Measurements from ENCODE around the gene ZNF358. TPM values are rescaled to one million over a fixed set of nuclear protein-coding genes. Genes with fewer than 3 reads are reported as not detected.

ZNF358 gene
- total RNA-seq, 4 donors from 2014 or later = 69.8 to 139 (median 116) TPM

DNA sequence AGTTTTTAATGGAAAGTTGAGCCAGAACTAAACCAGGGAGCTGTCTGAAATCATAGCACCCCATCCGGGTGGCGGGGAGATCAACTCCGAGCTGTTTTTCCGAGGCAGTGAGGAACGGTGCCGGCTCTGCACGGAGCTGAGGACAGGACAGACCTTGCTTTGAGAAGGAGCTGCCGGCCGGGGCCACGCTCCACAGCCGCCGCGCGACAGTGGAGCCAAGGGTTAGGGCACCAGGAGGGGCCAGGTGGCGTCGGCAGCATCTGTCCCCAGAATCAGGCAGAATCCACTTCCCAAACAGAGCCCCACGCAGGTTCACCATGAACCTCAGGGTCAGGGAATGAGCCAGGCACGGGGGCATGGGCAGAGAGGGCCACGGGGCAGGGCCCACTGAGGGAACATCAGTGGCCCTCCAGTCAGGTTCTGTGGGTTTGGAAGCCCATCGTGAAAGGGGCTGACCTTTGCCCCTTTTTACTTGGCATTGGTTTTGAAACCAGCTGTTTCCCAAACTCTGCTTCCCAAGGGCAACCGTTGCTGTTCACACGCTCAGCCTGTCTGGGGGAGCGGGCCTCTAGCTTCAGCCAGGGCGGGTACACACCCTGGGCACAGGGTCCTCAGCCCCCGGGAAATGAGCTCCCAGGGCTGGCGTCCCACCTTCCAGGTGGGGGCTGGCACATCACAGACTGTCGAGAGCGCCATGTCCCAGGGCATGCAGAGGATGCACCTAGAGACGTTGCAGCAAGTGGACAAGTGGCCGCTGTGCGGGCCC is 45.2 kb upstream of the ZNF358 start:
- no peak for DNase-seq
- intact Hi-C loops (cut with DNase I; ENCODE audit: low total_unique reads) (no loop called here), in situ Hi-C loops (cut with MboI; ENCODE audit: low sequenced_read_pairs in 4 of 4) (no loop called here)
- no peaks in the 10 kb centered on the region for H3K9me3 ChIP-seq
- no peaks in the 10 kb centered on the region for H3K4me1 ChIP-seq
- no peak for ATAC-seq
- no peak for TF ChIP-seq POLR2A (IDR thresholded peaks at IDR 0.05)
- TF ChIP-seq, protein P1, sequence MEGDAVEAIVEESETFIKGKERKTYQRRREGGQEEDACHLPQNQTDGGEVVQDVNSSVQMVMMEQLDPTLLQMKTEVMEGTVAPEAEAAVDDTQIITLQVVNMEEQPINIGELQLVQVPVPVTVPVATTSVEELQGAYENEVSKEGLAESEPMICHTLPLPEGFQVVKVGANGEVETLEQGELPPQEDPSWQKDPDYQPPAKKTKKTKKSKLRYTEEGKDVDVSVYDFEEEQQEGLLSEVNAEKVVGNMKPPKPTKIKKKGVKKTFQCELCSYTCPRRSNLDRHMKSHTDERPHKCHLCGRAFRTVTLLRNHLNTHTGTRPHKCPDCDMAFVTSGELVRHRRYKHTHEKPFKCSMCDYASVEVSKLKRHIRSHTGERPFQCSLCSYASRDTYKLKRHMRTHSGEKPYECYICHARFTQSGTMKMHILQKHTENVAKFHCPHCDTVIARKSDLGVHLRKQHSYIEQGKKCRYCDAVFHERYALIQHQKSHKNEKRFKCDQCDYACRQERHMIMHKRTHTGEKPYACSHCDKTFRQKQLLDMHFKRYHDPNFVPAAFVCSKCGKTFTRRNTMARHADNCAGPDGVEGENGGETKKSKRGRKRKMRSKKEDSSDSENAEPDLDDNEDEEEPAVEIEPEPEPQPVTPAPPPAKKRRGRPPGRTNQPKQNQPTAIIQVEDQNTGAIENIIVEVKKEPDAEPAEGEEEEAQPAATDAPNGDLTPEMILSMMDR (IDR thresholded peaks at IDR 0.05 in 4 of 5, conservative IDR thresholded peaks at IDR 0.05 in 1 of 5) = no peak
- H3K27ac ChIP-seq = no peak overlapping the region
- no peak overlapping the region for H3K4me3 ChIP-seq
- peaks cover 0 to 40% of the 10 kb centered on the region in 2 donors for H3K36me3 ChIP-seq
- H3K27me3 ChIP-seq = no peaks in the 10 kb centered on the region

DNA sequence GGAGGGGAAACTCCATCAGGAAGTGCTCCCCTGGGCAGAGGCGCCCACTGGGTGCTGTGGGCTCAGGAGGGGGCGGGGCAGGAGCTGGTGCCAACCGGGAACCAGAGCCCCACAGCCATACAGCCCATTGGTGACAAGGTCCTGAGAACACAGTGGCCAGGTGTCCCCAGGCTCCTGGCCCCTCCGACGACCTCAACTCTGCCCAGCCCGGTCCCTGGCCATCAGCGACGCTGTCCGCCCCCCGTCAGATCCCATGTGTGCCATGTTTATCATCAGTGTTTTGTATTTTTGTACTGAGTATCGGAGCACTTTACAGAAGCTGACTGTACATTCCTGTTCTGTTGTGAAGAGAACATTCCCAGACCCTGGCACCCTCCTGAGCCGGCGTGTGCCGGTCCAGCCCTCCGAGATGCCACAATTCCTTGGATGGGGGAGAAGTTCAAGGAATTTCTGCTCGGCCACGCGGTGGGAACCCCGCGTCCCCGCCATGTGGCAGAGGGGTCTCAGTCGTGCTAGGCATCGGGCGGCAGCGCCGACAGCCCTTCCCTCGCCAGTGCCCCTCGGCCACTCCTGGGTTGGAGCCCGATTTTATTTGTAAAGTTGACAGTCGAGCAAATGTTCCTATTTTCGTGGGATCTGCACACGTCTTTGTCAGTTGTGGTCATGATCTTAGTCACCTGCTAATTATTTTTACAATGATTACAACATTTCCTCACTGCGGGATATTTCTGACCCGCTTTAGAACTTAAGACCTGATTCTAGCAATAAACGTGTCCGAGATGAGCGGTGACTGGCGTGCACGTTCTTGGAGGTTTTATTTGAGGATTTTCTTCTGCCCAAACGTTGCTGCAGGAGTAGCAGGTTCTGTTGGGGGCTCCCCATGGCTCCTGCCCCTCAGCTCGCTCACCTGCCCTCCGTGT is 43.9 kb upstream of the ZNF358 start:
- no peaks in the 10 kb centered on the region for H3K27me3 ChIP-seq
- no peak overlapping the region for H3K27ac ChIP-seq
- H3K36me3 ChIP-seq = peaks cover 0 to 35% of the 10 kb centered on the region in 2 donors
- ATAC-seq = no peak
- no peak for DNase-seq
- TF ChIP-seq POLR2A (IDR thresholded peaks at IDR 0.05) = no peak
- in situ Hi-C loops (cut with MboI; ENCODE audit: low sequenced_read_pairs in 4 of 4) (no loop called here), intact Hi-C loops (cut with DNase I; ENCODE audit: low total_unique reads) (no loop called here)
- H3K4me1 ChIP-seq = no peaks in the 10 kb centered on the region
- no peaks in the 10 kb centered on the region for H3K9me3 ChIP-seq
- H3K4me3 ChIP-seq = no peak overlapping the region

DNA sequence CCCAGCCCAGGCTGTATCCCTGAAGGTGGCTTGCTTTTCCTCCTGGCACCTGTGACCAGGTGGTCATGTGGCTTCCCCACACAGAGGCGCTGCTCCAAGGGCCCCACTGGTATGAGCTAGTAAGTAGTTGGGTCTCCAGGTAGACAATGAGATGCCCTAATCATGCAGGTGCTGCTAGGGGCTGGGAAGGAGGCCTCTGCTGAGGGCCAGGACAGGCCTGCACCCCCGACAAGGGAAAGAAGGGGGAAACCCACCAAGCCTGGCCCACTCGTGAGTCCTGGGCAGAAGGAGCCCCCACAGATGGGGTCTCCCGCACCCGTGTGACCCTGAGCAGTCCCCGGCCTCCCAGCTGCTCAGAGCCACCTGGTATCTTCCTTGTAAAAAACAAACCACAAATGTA is 40.2 kb upstream of the ZNF358 start:
- intact Hi-C loops (cut with DNase I; ENCODE audit: low total_unique reads) (no loop called here), in situ Hi-C loops (cut with MboI; ENCODE audit: low sequenced_read_pairs in 4 of 4) (no loop called here)
- peaks cover 0 to 6% of the 10 kb centered on the region in 2 donors for H3K4me1 ChIP-seq
- no peaks in the 10 kb centered on the region for H3K9me3 ChIP-seq
- H3K36me3 ChIP-seq = peaks cover 0 to 6% of the 10 kb centered on the region in 2 donors
- no peak overlapping the region for H3K4me3 ChIP-seq
- ATAC-seq (no peak), DNase-seq (no peak)
- no peaks in the 10 kb centered on the region for H3K27me3 ChIP-seq
- no peak for TF ChIP-seq POLR2A (IDR thresholded peaks at IDR 0.05)
- TF ChIP-seq, protein P1 (IDR thresholded peaks at IDR 0.05 in 4 of 5, conservative IDR thresholded peaks at IDR 0.05 in 1 of 5) = no peak
- no peak overlapping the region for H3K27ac ChIP-seq

DNA sequence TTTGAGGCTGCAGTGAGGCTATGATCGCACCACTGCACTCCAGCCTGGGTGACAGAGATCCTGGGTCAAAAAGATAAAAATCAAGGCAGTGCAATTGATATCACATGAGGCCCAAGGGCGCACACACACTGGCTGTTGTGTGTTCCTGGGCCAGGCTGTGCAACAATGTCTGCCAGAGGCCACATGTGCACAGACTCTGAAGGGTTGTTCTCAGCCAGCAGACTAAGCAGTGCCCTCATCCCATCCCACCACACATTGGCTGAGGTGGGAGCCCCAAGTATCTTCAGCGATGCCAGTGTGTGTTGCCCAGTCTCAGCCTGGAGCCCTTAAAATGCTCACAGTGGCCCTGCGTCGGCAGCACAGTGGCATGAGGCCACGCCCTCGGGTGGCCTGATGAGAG is 39.7 kb upstream of the ZNF358 start:
- DNase-seq (no peak), ATAC-seq (no peak)
- in situ Hi-C loops (cut with MboI; ENCODE audit: low sequenced_read_pairs in 4 of 4) (no loop called here), intact Hi-C loops (cut with DNase I; ENCODE audit: low total_unique reads) (no loop called here)
- TF ChIP-seq POLR2A (IDR thresholded peaks at IDR 0.05) = no peak
- TF ChIP-seq, protein P1 (IDR thresholded peaks at IDR 0.05 in 4 of 5, conservative IDR thresholded peaks at IDR 0.05 in 1 of 5) = no peak
- Histone ChIP-seq H3K9me3 (no peaks in the 10 kb centered on the region), H3K36me3 (peaks cover 0 to under 1% of the 10 kb centered on the region in 2 donors), H3K4me1 (peaks cover 0 to 6% of the 10 kb centered on the region in 2 donors), H3K27me3 (no peaks in the 10 kb centered on the region), H3K27ac (no peak overlapping the region), H3K4me3 (no peak overlapping the region)
